GM10266 (cell line): ENCODE measurements around the gene TP63.

Source experiments
- DNase-seq: peaks from one replicate; pipeline ENCODE4 v3.0.0; 2012; ENCODE audit errors: extremely low spot score
- TF ChIP-seq, protein P1 (sequence below): IDR thresholded peaks from 2 replicates; pipeline ENCODE4 v1.5.1; 2012; ENCODE audit warnings: mild to moderate bottlenecking, low read depth; ENCODE audit not compliant: control insufficient read depth, insufficient read depth; ENCODE audit errors: missing control alignments

The TP63 gene

DNA sequence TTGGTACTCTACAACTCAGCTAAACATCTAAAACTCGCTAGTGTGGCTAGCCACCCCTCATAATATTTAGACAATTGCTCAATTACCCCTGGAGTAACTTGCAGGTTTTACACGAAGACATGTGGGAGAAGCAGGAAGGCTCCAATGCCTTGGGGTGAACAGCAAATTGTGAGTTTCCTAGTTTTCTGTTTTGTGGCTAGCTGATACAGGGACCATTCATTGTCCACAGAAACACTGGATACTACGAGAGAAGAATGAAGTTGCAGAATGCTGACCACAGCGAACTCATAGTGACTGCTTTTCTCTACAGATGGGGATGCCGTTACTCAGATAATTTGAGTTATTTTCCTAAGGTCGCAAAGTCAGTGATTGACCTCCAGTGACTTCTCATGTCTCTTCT, 276.6 kb downstream of the TP63 start:
- TF ChIP-seq, protein P1, sequence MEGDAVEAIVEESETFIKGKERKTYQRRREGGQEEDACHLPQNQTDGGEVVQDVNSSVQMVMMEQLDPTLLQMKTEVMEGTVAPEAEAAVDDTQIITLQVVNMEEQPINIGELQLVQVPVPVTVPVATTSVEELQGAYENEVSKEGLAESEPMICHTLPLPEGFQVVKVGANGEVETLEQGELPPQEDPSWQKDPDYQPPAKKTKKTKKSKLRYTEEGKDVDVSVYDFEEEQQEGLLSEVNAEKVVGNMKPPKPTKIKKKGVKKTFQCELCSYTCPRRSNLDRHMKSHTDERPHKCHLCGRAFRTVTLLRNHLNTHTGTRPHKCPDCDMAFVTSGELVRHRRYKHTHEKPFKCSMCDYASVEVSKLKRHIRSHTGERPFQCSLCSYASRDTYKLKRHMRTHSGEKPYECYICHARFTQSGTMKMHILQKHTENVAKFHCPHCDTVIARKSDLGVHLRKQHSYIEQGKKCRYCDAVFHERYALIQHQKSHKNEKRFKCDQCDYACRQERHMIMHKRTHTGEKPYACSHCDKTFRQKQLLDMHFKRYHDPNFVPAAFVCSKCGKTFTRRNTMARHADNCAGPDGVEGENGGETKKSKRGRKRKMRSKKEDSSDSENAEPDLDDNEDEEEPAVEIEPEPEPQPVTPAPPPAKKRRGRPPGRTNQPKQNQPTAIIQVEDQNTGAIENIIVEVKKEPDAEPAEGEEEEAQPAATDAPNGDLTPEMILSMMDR: no peak
- no peak for DNase-seq

DNA sequence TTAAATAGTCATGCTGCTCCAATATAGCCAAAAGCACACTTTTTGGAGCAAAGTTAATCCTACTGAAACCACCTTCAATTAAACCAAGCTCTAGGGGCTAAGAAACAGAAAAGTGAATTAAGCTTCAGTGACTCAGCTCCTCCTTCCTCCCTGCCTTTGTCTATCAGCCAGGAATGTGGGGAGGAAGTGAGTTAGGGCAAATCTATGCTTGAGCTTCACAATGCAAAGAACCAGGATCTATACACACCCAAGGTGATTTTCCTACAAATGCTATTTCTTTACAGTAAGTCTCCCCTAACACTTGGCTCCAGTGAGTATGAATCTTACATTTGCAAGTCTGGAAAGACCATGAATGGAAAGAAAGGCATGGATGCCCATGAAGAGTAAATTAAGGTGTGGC, 277.5 kb downstream of the TP63 start:
- DNase-seq: no peak
- TF ChIP-seq, protein P1: no peak

DNA sequence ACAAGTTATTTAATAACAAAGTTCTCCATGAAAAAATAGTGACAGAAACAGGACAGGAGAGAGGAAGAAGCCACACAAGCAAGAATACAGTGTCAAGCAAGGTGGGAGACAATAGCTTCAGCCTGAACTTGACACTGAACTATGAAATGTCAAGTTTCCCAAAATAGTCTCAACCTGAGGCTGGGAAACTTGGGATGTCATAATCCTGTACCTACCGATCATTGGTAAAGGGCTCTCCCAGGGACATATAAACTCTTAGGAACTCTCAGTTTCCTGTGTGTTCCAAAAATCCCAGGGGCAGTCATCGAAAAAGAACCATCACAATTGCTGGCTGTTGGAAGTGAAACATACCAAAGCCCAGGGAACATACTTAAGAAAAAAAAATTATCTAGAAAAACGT, 277.9 kb downstream of the TP63 start:
- TF ChIP-seq, protein P1: no peak
- no peak for DNase-seq

DNA sequence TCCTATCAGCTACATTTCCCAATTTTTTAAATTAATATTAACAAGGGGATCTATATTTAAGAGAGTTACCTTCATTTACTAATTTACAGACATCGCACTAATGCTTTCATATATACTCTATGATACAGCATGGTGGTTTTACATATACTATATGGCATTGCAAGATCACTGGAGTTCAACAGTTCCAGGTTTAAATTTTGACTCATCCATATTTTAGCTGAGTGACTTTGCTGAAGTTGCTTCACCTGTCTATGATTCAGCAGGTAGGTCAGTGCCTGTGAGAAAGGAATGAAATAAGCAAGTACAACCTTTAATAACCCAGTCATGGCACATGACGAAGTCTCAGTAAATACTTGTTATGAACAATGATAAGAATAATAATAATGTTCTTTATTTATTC, 278.4 kb downstream of the TP63 start:
- TF ChIP-seq, protein P1: no peak
- DNase-seq: no peak

DNA sequence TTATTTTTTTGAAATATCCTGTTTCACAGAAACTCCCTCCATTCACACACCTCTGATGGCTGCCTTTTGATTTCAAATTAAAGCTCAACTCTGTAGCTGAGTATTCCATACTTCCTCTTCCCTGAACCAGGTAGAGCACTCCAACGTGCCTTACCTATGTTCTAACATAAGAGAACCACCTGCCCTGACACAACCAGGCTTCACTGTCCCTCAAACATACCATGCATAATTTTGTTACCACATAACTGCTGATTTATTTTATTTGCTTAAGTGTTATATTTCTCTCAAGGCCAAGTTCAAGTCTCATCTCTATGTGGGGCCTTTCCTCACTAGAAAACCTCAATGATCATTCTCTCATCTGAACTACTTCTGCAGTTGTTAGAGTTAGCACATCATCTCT, 279.8 kb downstream of the TP63 start:
- DNase-seq: no peak
- TF ChIP-seq, protein P1: no peak

DNA sequence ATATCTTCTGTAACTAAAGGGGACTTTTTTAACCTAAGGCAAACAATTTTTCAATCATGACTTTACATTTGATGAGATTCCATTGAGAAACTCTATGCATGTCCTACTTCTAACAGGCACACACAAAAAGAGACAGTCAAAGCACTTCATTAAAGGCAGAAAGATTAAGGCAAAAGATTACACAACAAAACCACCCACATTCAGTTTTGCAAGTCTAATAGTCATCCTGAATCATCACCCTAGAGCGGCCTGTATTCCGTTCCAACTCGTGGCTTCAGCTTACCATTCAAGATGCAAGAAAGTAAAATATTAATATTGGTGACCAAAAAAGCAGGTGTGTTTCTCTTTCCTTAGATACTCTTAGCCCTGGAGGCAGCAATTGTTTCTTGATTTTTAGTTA, 283.6 kb downstream of the TP63 start:
- TF ChIP-seq, protein P1: no peak
- DNase-seq: no peak

DNA sequence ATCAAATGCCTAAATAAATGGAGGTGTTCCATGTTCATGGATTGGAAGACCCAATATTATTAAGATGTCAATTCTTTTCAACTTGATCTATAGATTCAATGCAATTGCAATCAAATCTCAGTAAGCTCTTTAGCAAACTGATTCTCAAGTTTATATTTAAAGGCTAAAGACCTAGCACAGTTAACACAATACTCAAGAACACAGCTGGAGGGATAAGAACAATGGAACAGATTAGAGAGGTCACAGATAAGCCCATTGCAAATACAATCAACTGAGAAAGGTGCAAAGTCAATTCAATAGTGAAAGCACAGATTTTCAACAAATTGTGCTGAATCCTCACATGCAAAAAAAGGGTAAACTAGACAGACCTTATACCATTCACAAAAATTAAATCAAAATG, 290.6 kb downstream of the TP63 start:
- TF ChIP-seq, protein P1: no peak
- no peak for DNase-seq
